K562 (cell line): Measurements from ENCODE around the gene WWP2. TPM values are rescaled to one million over a fixed set of nuclear protein-coding genes. Genes with fewer than 3 reads are reported as not detected.

ENCODE experiments used
- HOXB6 ChIP-seq: fragments of 250-450 bp; sonication (Bioruptor Pico); IDR thresholded peaks from 2 replicates; pipeline ENCODE4 v1.5.1; 2022; ENCODE audit warnings: mild to moderate bottlenecking, borderline replicate concordance
- LEF1 ChIP-seq: fragments of 450-650 bp; IDR thresholded peaks from 2 replicates; pipeline ENCODE4 v1.6.1; 2016; ENCODE audit warnings: mild to moderate bottlenecking
- MED1 ChIP-seq: sonication (generic); formaldehyde crosslinking; IDR thresholded peaks from 2 replicates; pipeline ENCODE4 v1.8.1; 2023; ENCODE audit warnings: missing genetic modification reagents, borderline replicate concordance
- PURB ChIP-seq: sonication (generic); formaldehyde crosslinking; IDR thresholded peaks from 2 replicates; pipeline ENCODE4 v1.9.0; 2021; ENCODE audit warnings: low read depth, mild to moderate bottlenecking, missing genetic modification reagents
- ZNF274 ChIP-seq: IDR thresholded peaks from 2 replicates; pipeline ENCODE4 v1.6.1; 2011; ENCODE audit warnings: low read depth, mild to moderate bottlenecking, low read length, moderate library complexity, borderline replicate concordance
- polyA plus RNA-seq, 8 experiments: library from polyadenylated mRNA; depleted of rRNA in 4 of 8; stranded (reverse) in 5 of 8; unstranded in 3 of 8; fragments of >200 nt; fragmentation: Nextera tagmentation in 2 of 8; fragmentation: Illumina TruSeq in 1 of 8; extraction: Ambion mirVana in 2 of 8; extraction: Trizol in 1 of 8; gene quantifications; 2 replicates each; pipeline versions ENCODE4 v1.2.1 to v1.2.3, GENCODE V29; 2011 to 2014; ENCODE audit warnings: inconsistent platforms in 1 of 8, missing spikeins in 1 of 8
- total RNA-seq, 7 experiments: library from RNA; depleted of rRNA in 6 of 7; stranded (reverse); fragments of >200 nt in 6 of 7; fragmentation: Illumina TruSeq in 2 of 7; extraction: Trizol in 2 of 7; gene quantifications; 2 replicates each; pipeline versions ENCODE4 v1.2.1 to v1.2.3, GENCODE V29; 2011 to 2021; ENCODE audit warnings: low replicate concordance in 1 of 7
- TF ChIP-seq, protein P1 (sequence below): fragments of 200-600 bp; sonication (generic); IDR thresholded peaks from one replicate; pipeline ENCODE4 v1.6.1; 2012; ENCODE audit warnings: mild to moderate bottlenecking, low read depth, low read length, inconsistent platforms
- TF ChIP-seq, protein P2 (sequence below): fragments of 250-450 bp; sonication (Bioruptor Pico); IDR thresholded peaks from 2 replicates; pipeline ENCODE4 v1.9.0; 2021; ENCODE audit warnings: mild to moderate bottlenecking
- TF ChIP-seq, protein P3 (sequence below): fragments of 450-650 bp; formaldehyde crosslinking; IDR thresholded peaks from 2 replicates; pipeline ENCODE4 v1.4.0; 2022; ENCODE audit warnings: mild to moderate bottlenecking, moderate library complexity

Gene WWP2
- total and polyA plus RNA-seq, 9 of the 15 experiments (the other 6 are each of a cell fraction or from before 2014, with no cell fraction given): 1.9 to 34.4 (median 14.6) TPM

DNA sequence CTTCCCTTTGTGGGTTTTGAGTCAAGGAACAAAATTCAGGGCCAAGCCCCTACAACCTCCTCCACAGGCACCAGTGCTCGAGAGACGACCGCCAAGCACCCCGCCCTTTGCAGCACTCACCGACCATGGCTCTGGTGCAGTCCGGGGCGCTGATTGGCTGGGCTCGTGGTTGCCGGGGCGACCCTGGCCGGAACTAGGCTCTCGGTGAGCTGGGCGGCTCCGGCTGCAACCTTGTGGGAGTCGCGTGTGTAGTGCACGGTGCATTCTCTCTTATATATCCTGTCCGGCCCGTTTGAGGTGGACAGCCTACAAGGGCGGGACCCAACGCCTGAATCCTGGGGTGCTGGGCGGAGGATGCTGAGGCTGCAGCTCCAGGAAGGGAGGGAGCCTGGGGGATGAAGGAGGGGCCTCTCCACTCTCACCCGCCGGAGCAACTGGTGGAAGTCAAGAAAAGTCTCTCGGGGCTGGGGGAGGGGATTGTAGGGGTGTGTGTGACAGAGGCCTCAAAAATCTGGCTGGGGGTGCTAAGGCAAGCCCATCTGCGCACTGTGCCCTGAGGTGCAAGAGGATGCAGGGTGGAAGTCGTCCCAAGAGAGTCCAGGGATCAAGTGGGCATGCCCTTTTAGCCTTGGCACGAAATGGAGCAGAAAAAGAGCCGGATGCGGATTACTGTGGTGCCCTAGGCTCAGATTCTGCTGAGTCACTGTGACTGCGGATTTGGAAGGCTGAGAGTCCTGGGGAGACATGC lies 35.6 kb upstream of the WWP2 start, which contains the start of gene NQO1 (continued):
- TF ChIP-seq, protein P1, sequence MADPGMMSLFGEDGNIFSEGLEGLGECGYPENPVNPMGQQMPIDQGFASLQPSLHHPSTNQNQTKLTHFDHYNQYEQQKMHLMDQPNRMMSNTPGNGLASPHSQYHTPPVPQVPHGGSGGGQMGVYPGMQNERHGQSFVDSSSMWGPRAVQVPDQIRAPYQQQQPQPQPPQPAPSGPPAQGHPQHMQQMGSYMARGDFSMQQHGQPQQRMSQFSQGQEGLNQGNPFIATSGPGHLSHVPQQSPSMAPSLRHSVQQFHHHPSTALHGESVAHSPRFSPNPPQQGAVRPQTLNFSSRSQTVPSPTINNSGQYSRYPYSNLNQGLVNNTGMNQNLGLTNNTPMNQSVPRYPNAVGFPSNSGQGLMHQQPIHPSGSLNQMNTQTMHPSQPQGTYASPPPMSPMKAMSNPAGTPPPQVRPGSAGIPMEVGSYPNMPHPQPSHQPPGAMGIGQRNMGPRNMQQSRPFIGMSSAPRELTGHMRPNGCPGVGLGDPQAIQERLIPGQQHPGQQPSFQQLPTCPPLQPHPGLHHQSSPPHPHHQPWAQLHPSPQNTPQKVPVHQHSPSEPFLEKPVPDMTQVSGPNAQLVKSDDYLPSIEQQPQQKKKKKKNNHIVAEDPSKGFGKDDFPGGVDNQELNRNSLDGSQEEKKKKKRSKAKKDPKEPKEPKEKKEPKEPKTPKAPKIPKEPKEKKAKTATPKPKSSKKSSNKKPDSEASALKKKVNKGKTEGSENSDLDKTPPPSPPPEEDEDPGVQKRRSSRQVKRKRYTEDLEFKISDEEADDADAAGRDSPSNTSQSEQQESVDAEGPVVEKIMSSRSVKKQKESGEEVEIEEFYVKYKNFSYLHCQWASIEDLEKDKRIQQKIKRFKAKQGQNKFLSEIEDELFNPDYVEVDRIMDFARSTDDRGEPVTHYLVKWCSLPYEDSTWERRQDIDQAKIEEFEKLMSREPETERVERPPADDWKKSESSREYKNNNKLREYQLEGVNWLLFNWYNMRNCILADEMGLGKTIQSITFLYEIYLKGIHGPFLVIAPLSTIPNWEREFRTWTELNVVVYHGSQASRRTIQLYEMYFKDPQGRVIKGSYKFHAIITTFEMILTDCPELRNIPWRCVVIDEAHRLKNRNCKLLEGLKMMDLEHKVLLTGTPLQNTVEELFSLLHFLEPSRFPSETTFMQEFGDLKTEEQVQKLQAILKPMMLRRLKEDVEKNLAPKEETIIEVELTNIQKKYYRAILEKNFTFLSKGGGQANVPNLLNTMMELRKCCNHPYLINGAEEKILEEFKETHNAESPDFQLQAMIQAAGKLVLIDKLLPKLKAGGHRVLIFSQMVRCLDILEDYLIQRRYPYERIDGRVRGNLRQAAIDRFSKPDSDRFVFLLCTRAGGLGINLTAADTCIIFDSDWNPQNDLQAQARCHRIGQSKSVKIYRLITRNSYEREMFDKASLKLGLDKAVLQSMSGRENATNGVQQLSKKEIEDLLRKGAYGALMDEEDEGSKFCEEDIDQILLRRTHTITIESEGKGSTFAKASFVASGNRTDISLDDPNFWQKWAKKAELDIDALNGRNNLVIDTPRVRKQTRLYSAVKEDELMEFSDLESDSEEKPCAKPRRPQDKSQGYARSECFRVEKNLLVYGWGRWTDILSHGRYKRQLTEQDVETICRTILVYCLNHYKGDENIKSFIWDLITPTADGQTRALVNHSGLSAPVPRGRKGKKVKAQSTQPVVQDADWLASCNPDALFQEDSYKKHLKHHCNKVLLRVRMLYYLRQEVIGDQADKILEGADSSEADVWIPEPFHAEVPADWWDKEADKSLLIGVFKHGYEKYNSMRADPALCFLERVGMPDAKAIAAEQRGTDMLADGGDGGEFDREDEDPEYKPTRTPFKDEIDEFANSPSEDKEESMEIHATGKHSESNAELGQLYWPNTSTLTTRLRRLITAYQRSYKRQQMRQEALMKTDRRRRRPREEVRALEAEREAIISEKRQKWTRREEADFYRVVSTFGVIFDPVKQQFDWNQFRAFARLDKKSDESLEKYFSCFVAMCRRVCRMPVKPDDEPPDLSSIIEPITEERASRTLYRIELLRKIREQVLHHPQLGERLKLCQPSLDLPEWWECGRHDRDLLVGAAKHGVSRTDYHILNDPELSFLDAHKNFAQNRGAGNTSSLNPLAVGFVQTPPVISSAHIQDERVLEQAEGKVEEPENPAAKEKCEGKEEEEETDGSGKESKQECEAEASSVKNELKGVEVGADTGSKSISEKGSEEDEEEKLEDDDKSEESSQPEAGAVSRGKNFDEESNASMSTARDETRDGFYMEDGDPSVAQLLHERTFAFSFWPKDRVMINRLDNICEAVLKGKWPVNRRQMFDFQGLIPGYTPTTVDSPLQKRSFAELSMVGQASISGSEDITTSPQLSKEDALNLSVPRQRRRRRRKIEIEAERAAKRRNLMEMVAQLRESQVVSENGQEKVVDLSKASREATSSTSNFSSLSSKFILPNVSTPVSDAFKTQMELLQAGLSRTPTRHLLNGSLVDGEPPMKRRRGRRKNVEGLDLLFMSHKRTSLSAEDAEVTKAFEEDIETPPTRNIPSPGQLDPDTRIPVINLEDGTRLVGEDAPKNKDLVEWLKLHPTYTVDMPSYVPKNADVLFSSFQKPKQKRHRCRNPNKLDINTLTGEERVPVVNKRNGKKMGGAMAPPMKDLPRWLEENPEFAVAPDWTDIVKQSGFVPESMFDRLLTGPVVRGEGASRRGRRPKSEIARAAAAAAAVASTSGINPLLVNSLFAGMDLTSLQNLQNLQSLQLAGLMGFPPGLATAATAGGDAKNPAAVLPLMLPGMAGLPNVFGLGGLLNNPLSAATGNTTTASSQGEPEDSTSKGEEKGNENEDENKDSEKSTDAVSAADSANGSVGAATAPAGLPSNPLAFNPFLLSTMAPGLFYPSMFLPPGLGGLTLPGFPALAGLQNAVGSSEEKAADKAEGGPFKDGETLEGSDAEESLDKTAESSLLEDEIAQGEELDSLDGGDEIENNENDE: no peak
- TF ChIP-seq, protein P2, sequence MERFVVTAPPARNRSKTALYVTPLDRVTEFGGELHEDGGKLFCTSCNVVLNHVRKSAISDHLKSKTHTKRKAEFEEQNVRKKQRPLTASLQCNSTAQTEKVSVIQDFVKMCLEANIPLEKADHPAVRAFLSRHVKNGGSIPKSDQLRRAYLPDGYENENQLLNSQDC (CRISPR knock-in tag): no peak
- TF ChIP-seq ZNF274 (no peak), LEF1 (peak; percentile 85), HOXB6 (CRISPR knock-in tag) (no peak), PURB (CRISPR knock-in tag) (no peak), MED1 (CRISPR knock-in tag) (no peak)
- TF ChIP-seq, protein P3, sequence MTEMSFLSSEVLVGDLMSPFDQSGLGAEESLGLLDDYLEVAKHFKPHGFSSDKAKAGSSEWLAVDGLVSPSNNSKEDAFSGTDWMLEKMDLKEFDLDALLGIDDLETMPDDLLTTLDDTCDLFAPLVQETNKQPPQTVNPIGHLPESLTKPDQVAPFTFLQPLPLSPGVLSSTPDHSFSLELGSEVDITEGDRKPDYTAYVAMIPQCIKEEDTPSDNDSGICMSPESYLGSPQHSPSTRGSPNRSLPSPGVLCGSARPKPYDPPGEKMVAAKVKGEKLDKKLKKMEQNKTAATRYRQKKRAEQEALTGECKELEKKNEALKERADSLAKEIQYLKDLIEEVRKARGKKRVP: no peak
